SKM-1 treated with dmso at 0.1 percent for 144 hours (cell line): ENCODE measurements around the gene IQCB1.
"Not testable (repeated sequence)": the region's sequence is repeated elsewhere in the genome, so short reads cannot be mapped to it uniquely, and the experiment has no call there.

Source experiments
- DNase-seq: peaks from one replicate; lab custom pipeline; 2025; ENCODE audit not compliant: unreplicated experiment; lab: John Stamatoyannopoulos, UW

IQCB1 gene

GRCh38 chr3:121834671-121835464 lies at the start of gene IQCB1, which contains the start of gene EAF2:
TSS of gene IQCB1 (minus strand) at chr3:121835060. CDS start at chr3:121828960, 6,100 bp downstream.
TSS of gene EAF2 (plus strand) at chr3:121835209. CDS start at chr3:121835286, 77 bp downstream.
- DNase-seq = peak; percentile 93

GRCh38 chr3:121883507-121883906 lies 48.6 kb upstream of the IQCB1 start:
- DNase-seq = peak; percentile 25

GRCh38 chr3:121878411-121878810 lies 43.6 kb upstream of the IQCB1 start:
- no peak for DNase-seq

- no peak for DNase-seq
Observed at GRCh38 chr3:121871430-121871829, 36.6 kb upstream of the IQCB1 start.

DNA sequence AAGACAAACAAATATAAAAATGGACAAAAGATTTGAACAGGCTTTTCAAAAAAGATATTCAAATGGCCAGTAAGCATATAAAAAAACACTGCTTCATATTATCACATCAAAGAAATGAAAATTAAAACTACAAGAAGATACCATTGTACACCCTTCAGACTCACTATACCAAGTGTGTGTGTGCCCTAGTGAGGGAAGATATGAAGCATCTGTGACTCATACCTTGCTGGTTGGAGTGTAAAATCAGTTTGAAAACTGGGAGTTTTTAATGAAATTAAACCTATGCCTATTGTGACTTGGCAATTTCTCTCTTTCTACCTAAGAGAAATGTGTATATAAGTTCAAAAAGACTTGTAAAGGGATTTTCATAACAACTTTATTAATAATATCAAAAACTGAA lies 35.9 kb upstream of the IQCB1 start:
- no peak for DNase-seq

DNA sequence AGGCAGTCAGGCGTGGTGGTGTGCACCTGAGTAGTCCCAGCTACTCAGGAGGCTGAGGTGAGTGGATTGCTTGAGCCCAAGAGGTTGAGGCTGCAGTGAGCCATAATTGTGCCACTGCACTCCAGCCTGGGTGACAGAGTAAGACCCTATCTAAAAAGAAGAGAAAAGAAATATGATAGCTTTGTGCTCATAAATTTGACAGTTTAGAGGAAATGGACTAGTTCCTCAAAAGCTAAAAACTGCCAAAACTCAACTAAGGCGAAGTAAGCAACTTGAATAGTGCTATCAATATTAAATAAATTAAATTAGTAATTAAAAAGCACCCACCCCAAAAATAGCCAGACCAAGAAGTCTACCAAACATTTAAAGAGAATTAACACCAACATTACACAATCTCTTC lies 34.9 kb upstream of the IQCB1 start:
- no peak for DNase-seq

DNA sequence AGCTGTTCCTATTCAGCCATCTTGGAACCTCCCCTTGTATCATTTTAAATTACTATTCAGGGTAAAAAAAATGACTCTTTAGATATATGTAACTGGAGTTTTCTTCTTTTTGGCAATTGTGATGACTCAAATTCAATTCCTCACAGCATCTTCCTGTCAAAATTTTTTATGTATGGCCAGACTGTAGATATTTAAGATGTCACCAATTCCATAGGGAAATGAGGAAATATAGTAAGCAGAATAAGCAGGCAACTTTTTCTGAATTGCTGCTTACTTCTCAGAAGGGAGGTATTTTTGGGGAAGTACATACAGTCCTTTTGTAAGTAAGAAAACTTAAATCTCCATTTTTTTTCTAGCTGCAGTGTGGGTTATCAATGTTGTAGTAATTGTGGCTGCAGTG lies 28.9 kb upstream of the IQCB1 start:
- no peak for DNase-seq

- DNase-seq = not testable (repeated sequence)
Observed at GRCh38 chr3:121863247-121863646, 28.4 kb upstream of the IQCB1 start.

DNA sequence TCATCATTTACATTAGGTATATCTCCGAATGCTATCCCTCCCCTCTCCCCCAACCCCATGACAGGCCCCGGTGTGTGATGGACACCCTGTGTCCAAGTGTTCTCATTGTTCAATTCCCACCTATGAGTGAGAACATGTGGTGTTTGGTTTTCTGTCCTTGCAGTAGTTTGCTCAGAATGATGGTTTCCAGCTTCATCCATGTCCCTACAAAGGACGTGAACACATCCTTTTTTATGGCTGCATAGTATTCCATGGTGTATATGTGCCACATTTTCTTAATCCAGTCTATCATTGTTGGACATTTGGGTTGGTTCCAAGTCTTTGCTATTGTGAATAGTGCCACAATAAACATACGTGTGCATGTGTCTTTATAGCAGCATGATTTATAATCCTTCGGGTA lies 22.9 kb upstream of the IQCB1 start:
- DNase-seq = not testable (repeated sequence)

DNA sequence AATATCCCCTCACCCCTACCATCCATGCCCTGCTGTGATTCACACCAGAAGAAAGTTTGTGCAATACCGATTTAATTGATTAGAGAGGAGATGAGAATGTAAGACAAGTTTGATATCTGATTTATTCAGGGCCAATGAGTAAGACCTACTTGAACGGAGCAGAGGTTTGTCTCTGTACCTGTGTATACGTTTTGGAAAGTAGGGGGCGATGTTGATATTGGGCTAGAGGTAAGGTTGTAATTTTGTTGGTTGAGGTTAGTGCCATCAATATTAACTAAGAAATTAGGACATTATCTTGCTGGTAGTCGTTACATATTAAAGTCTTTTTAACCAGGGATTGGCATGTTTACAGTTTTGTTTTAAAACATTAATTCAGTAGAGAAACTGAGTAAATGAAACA lies 20.7 kb upstream of the IQCB1 start:
- no peak for DNase-seq

- DNase-seq = no peak
Observed at GRCh38 chr3:121852256-121852655, 17.4 kb upstream of the IQCB1 start.

- DNase-seq = no peak
Observed at GRCh38 chr3:121844892-121845291, 10.0 kb upstream of the IQCB1 start.

GRCh38 chr3:121839962-121840361 lies 5.1 kb upstream of the IQCB1 start:
- no peak for DNase-seq

DNA sequence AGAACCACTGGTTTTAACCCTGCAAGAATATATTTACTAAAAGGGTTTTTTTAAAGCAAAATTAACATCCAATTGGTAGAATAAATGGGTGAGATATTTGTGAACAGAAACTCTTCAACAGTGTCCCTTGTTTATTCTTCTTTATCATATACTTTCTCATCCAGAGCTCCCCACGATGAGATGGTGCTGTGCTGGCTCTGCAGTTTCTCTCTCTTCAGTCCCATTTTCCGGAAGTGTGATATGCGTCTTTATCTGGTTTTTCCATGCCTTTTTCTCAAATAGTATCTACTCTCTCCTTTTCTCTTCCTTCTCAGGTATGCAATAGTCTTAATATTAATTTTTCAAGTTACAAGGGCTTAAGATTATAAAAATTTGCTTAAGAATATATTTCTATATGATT lies 1.6 kb upstream of the IQCB1 start:
- no peak for DNase-seq

DNA sequence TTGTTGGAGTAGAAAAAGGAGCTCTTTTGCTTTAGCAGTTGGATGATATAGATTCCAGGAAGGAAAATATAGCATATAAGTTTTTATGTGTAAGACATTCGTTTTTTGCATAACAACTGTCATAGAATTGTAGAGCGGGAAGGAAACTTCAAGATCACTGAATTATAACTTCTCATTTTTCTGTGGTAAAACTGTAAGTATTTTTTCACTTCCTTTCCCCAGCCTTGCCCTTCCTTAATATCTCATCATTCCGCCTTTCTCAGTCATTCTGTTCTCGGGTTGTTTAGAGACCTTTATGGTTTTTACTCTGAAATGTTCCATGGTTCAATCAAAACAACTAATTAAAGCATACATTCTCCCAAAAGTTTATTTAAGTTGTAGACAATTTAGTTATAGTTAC lies 1.2 kb upstream of the IQCB1 start:
- peak; percentile 57 for DNase-seq

GRCh38 chr3:121835465-121835801 lies 573 bp upstream of the IQCB1 start:
- peak; percentile 31 for DNase-seq

- DNase-seq = no peak
Observed at GRCh38 chr3:121834157-121834670, 646 bp downstream of the IQCB1 start.

- no peak for DNase-seq
Observed at GRCh38 chr3:121822973-121823372, 11.9 kb downstream of the IQCB1 start.

DNA sequence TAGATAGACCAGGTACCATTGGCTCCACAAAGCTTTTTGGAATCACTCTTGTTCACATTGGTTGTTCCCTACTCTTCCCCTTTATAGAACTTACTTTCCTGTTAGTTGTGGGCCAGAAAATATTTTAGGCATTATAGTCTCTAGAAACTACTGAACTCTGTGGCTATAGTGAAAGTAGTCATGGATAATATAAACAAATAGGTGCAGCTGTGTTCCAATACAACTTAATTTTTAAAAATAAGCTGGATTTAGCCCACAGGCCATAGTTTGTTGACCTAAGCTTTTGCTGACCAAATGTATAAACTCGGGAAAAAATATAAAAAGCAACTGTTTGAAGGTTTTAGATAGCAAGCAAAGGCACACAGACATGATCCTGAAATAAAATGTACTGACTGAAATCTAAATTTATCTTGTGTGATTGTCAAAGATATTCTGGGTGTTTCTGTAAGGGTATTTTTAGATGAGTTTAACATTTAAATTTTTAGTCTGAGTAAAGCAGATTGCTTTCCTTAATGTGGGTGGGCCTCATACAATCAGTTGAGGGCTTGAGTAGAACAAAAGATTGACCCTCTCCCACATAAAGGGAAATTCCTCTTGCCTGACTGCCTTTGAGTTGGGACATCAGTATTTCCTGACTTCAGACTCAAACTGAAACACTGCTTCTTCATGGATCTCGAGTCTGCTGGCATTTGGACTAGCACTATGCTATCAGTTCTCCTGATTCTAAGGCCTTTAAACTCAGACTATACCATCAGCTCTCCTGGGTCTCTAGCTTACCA lies 13.2 kb downstream of the IQCB1 start:
- no peak for DNase-seq

GRCh38 chr3:121819236-121819635 lies 15.6 kb downstream of the IQCB1 start:
- DNase-seq = no peak

GRCh38 chr3:121818578-121818977 lies 16.3 kb downstream of the IQCB1 start:
- DNase-seq = no peak

GRCh38 chr3:121817753-121818152 lies 17.1 kb downstream of the IQCB1 start:
- DNase-seq = no peak
